NT2/D1 (cell line): ENCODE measurements around the gene RYR2.

Experiments
- YY1 ChIP-seq: IDR thresholded peaks from 2 replicates; pipeline ENCODE4 v1.6.1; 2011; ENCODE audit not compliant: insufficient read length, insufficient read depth
- ZNF274 ChIP-seq: IDR thresholded peaks from 2 replicates; pipeline ENCODE4 v1.6.1; 2011; ENCODE audit warnings: mild to moderate bottlenecking, low read depth, low read length

GRCh38 chr1:237817277-237817676, 775.3 kb downstream of the RYR2 start:
- TF ChIP-seq ZNF274 (no peak), YY1 (no peak)
